ENCODE results near the gene FAM114A1. TPM values are rescaled to one million over a fixed set of nuclear protein-coding genes. Genes with fewer than 3 reads are reported as not detected.

FAM114A1 gene
- total RNA-seq, 6 donors from 2014 or later = 27.2 to 92.5 (median 43.1) TPM

GRCh38 chr4:38928568-38928967, 61.0 kb downstream of the FAM114A1 start:
- ATAC-seq (ENCODE audit: low FRiP score in 2 of 2) = no peak
- no peaks in the 10 kb centered on the region for H3K4me1 ChIP-seq
- peaks cover 19 to 96% (median 43%) of the 10 kb centered on the region in 4 donors for H3K36me3 ChIP-seq
- 83 to 98% methylated on average over 2 to 3 of the region's 3 CpGs for WGBS, 2 donors
- H3K27ac ChIP-seq = no peak overlapping the region
- no peaks in the 10 kb centered on the region for H3K27me3 ChIP-seq
- no peaks in the 10 kb centered on the region for H3K9me3 ChIP-seq
- TF ChIP-seq CTCF (IDR thresholded peaks at IDR 0.05) (no peak), POLR2A (IDR thresholded peaks at IDR 0.05) (no peak), EP300 (IDR thresholded peaks at IDR 0.05) (no peak), POLR2AphosphoS5 (IDR thresholded peaks at IDR 0.05) (no peak)
- no peak overlapping the region for H3K4me3 ChIP-seq
- DNase-seq = no peak

GRCh38 chr4:38928974-38929373, 61.4 kb downstream of the FAM114A1 start:
- H3K36me3 ChIP-seq = peaks cover 19 to 96% (median 43%) of the 10 kb centered on the region in 4 donors
- H3K4me1 ChIP-seq = no peaks in the 10 kb centered on the region
- H3K27me3 ChIP-seq = no peaks in the 10 kb centered on the region
- ATAC-seq (ENCODE audit: low FRiP score in 2 of 2) (no peak), DNase-seq (no peak)
- 85 to 87% methylated on average over 8 to 9 of the region's 9 CpGs for WGBS, 2 donors
- H3K9me3 ChIP-seq = no peaks in the 10 kb centered on the region
- no peak for TF ChIP-seq POLR2A (IDR thresholded peaks at IDR 0.05)
- no peak for TF ChIP-seq POLR2AphosphoS5 (IDR thresholded peaks at IDR 0.05)
- TF ChIP-seq CTCF (IDR thresholded peaks at IDR 0.05) = no peak
- TF ChIP-seq EP300 (IDR thresholded peaks at IDR 0.05) = no peak
- H3K27ac ChIP-seq = no peak overlapping the region
- H3K4me3 ChIP-seq = no peak overlapping the region

- no peak for DNase-seq
- H3K36me3 ChIP-seq = peaks cover 20 to 95% (median 46%) of the 10 kb centered on the region in 4 donors
- TF ChIP-seq POLR2AphosphoS5 (IDR thresholded peaks at IDR 0.05) = no peak
- TF ChIP-seq POLR2A (IDR thresholded peaks at IDR 0.05) = no peak
- no peak for TF ChIP-seq CTCF (IDR thresholded peaks at IDR 0.05)
- no peak for TF ChIP-seq EP300 (IDR thresholded peaks at IDR 0.05)
- H3K4me1 ChIP-seq = no peaks in the 10 kb centered on the region
- ATAC-seq (ENCODE audit: low FRiP score in 2 of 2) = no peak
- no peak overlapping the region for H3K4me3 ChIP-seq
- WGBS, 2 donors = 36 to 79% methylated on average over 1 of the region's 1 CpG
- H3K27ac ChIP-seq = no peak overlapping the region
- no peaks in the 10 kb centered on the region for H3K9me3 ChIP-seq
- no peaks in the 10 kb centered on the region for H3K27me3 ChIP-seq
Measured at GRCh38 chr4:38930204-38930603, 62.6 kb downstream of the FAM114A1 start.

GRCh38 chr4:38930707-38931106, 63.1 kb downstream of the FAM114A1 start:
- Histone ChIP-seq H3K27ac (no peak overlapping the region), H3K4me1 (no peaks in the 10 kb centered on the region), H3K27me3 (no peaks in the 10 kb centered on the region), H3K36me3 (peaks cover 21 to 95% (median 51%) of the 10 kb centered on the region in 4 donors), H3K4me3 (no peak overlapping the region), H3K9me3 (no peaks in the 10 kb centered on the region)
- no peak for DNase-seq
- ATAC-seq (ENCODE audit: low FRiP score in 2 of 2) = no peak
- 85 to 88% methylated on average over 6 of the region's 6 CpGs for WGBS, 2 donors
- no peak for TF ChIP-seq CTCF (IDR thresholded peaks at IDR 0.05)
- no peak for TF ChIP-seq EP300 (IDR thresholded peaks at IDR 0.05)
- TF ChIP-seq POLR2A (IDR thresholded peaks at IDR 0.05) = no peak
- no peak for TF ChIP-seq POLR2AphosphoS5 (IDR thresholded peaks at IDR 0.05)

- Histone ChIP-seq H3K36me3 (peaks cover 21 to 96% (median 52%) of the 10 kb centered on the region in 4 donors), H3K4me3 (no peak overlapping the region), H3K9me3 (no peaks in the 10 kb centered on the region), H3K27me3 (no peaks in the 10 kb centered on the region), H3K27ac (no peak overlapping the region), H3K4me1 (no peaks in the 10 kb centered on the region)
- DNase-seq (no peak), ATAC-seq (ENCODE audit: low FRiP score in 2 of 2) (no peak)
- 75 to 77% methylated on average over 5 of the region's 5 CpGs for WGBS, 2 donors
- TF ChIP-seq POLR2A (IDR thresholded peaks at IDR 0.05) = no peak
- TF ChIP-seq EP300 (IDR thresholded peaks at IDR 0.05) = no peak
- TF ChIP-seq POLR2AphosphoS5 (IDR thresholded peaks at IDR 0.05) = no peak
- TF ChIP-seq CTCF (IDR thresholded peaks at IDR 0.05) = no peak
Measured at GRCh38 chr4:38931125-38931524, 63.5 kb downstream of the FAM114A1 start.
